Suprapubic skin (tissue), 4 donors: ENCODE measurements around the gene ETS1. TPM values are rescaled to one million over a fixed set of nuclear protein-coding genes. Genes with fewer than 3 reads are reported as not detected.
A peak's percentile ranks its signal among the peaks of the same experiment; 100 is the strongest.

ENCODE experiments used
- DNase-seq, 2 donors: peaks; one replicate each; pipeline ENCODE4 v3.0.0-alpha.2; 2019; ENCODE audit warnings: low spot score in 2 of 2
- H3K27ac ChIP-seq: fragments of 200-600 bp; sonication (generic); one replicate; pipeline ENCODE4 v1.5.1; 2019
- H3K27me3 ChIP-seq: fragments of 200-600 bp; sonication (generic); one replicate; pipeline ENCODE4 v1.5.1; 2019
- H3K36me3 ChIP-seq: fragments of 200-600 bp; sonication (generic); one replicate; pipeline ENCODE4 v1.5.1; 2019
- H3K4me1 ChIP-seq: fragments of 200-600 bp; sonication (generic); one replicate; pipeline ENCODE4 v1.5.1; 2019
- H3K4me3 ChIP-seq: fragments of 200-600 bp; sonication (generic); one replicate; pipeline ENCODE4 v1.5.1; 2019; ENCODE audit warnings: mild to moderate bottlenecking
- H3K9me3 ChIP-seq: fragments of 200-600 bp; sonication (generic); one replicate; pipeline ENCODE4 v1.5.1; 2019
- EP300 ChIP-seq: sonication (generic); formaldehyde crosslinking; IDR thresholded peaks from one replicate; pipeline ENCODE4 v1.6.1; 2017; ENCODE audit warnings: antibody characterized with exemption
- POLR2A ChIP-seq, 2 donors: fragments of 450-650 bp; IDR thresholded peaks; one replicate each; pipeline ENCODE4 v1.6.1; 2017; ENCODE audit warnings: antibody characterized with exemption in 2 of 2, mild to moderate bottlenecking in 2 of 2, moderate library complexity in 2 of 2
- POLR2AphosphoS5 ChIP-seq, 3 donors: sonication (generic); formaldehyde crosslinking; IDR thresholded peaks; one replicate each; pipeline ENCODE4 v1.6.1; 2017; ENCODE audit warnings: antibody characterized with exemption in 3 of 3
- WGBS: methylation state at CpG from one replicate; pipeline ENCODE4 v1.1.5; 2018; 5-methylcytosine and 5-hydroxymethylcytosine counted together
- total RNA-seq, 4 donors: library from RNA; depleted of rRNA; stranded (reverse); fragments of >200 nt; gene quantifications; one replicate each; pipeline ENCODE4 v1.1.0, GENCODE V29; 2016
- TF ChIP-seq, protein P1 (sequence below), 2 donors: fragments of 200-600 bp in 1 of 2; fragments of 450-650 bp in 1 of 2; sonication (generic) in 1 of 2; IDR thresholded peaks; one replicate each; pipeline ENCODE4 v1.5.1; 2016 to 2019; ENCODE audit warnings: antibody characterized with exemption in 2 of 2, mild to moderate bottlenecking in 1 of 2, moderate library complexity in 1 of 2

The ETS1 gene
- total RNA-seq, 4 donors from 2014 or later, result 21.7 to 42.6 (median 33.7) TPM

DNA sequence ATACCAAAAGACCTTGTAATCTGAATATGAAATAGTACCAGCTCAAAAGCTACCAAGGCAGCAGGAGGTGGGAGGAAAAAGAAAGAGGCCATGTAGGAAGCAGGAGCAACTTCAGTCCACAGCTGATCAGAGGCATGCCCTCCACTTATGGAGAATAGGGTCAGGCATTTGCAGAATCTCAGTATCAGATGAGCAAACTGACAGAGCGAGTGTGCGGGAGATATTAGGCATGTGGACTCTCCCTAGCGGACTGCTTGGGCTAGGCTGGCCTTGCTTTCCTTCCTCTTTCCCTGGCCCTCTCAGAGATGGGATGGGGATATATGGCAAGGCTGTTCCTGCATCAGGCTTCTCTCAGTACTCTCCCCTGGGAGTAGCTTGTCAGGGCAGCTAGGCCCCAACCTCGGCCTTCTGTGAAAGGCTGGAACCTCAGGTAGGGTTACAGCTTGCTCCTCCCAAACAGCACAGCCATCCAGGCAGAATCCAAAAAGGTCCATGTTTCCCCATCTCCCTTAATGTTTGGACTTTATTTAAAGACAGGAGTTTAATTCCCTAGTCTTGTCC is 37.0 kb downstream of the ETS1 start:
- H3K27ac ChIP-seq, result no peak overlapping the region
- 90% methylated on average over 4 of the region's 4 CpGs for WGBS
- no peaks in the 10 kb centered on the region for H3K27me3 ChIP-seq
- no peak for DNase-seq
- no peak for TF ChIP-seq POLR2A (IDR thresholded peaks at IDR 0.05)
- TF ChIP-seq, protein P1, sequence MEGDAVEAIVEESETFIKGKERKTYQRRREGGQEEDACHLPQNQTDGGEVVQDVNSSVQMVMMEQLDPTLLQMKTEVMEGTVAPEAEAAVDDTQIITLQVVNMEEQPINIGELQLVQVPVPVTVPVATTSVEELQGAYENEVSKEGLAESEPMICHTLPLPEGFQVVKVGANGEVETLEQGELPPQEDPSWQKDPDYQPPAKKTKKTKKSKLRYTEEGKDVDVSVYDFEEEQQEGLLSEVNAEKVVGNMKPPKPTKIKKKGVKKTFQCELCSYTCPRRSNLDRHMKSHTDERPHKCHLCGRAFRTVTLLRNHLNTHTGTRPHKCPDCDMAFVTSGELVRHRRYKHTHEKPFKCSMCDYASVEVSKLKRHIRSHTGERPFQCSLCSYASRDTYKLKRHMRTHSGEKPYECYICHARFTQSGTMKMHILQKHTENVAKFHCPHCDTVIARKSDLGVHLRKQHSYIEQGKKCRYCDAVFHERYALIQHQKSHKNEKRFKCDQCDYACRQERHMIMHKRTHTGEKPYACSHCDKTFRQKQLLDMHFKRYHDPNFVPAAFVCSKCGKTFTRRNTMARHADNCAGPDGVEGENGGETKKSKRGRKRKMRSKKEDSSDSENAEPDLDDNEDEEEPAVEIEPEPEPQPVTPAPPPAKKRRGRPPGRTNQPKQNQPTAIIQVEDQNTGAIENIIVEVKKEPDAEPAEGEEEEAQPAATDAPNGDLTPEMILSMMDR (IDR thresholded peaks at IDR 0.05), result no peak
- TF ChIP-seq EP300, result no peak
- TF ChIP-seq POLR2AphosphoS5 (IDR thresholded peaks at IDR 0.05), result no peak
- H3K4me3 ChIP-seq, result no peak overlapping the region
- no peaks in the 10 kb centered on the region for H3K9me3 ChIP-seq
- H3K36me3 ChIP-seq, result no peaks in the 10 kb centered on the region
- H3K4me1 ChIP-seq, result peaks cover 28% of the 10 kb centered on the region

DNA sequence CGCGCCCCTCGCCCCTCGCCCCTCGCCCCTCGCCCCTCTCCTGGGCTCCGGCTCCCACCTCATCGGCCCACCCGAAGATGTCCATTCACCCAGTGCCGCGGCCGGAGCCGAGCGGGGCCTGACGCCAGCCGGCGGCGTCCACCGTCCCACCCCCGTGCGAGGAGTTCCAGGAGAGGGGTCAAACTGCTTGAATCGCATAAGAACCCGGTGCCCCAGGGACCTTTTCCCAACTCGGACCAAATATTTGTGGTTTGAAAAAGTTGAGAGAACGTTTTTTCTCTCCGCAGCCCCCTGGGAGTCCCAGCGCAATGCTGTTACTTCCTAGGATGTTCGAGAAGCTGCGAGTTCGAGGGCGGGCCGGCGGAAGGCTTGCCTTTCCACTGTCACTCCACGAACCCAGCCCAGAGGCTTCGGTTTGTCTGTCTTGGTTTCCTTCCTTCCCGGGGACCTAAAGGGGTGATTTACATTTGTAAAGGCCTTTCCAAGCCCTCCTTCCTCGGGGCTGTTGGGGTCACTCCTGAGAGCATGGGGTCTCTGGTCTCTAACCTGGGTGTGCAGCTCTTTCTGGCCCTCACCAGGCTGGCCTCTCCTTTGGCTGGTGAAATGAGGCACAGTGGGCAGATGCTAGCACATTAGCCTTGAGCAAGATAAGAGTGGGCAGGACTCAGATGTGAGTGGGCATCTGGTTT is 38.0 kb downstream of the ETS1 start:
- Histone ChIP-seq H3K9me3 (no peaks in the 10 kb centered on the region), H3K36me3 (no peaks in the 10 kb centered on the region), H3K27me3 (no peaks in the 10 kb centered on the region), H3K4me3 (peak overlapping the region; percentile 49), H3K4me1 (peaks cover 32% of the 10 kb centered on the region), H3K27ac (peak overlapping the region; percentile 63)
- TF ChIP-seq, protein P1 (IDR thresholded peaks at IDR 0.05), result no peak
- TF ChIP-seq EP300 (no peak), POLR2A (IDR thresholded peaks at IDR 0.05) (no peak), POLR2AphosphoS5 (IDR thresholded peaks at IDR 0.05) (no peak)
- no peak for DNase-seq
- 44% methylated on average over 34 of the region's 37 CpGs for WGBS

DNA sequence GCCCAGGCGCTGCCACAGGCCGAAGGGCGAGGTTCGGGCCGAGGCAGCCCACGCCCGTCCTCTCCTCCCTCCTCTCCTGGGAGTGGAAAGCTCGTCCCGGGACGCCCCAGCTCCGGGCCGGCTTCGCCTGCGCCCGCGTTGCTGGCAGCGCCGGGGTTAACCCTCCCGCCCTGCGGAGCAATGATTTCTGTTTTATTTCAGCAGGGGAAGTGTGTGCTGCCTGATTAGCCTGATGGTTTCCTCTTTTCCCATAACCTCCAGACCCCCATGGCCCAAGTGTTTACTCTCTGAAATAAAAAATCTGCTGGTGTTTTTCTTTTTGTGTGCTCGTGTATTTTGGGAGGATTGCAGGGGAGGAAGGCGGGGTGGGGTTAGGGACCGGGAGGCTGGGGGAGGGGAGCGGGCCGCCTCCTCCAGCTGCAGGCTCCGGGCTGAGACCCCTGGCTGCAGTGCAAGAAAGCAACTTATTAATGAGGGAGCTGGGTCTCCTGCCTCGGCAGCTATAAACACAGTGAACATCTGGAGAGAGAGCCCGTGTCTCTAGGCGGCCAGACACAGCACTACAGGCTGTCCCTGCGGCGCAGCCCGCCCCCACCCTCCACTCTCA is 38.6 kb downstream of the ETS1 start:
- TF ChIP-seq, protein P1 (IDR thresholded peaks at IDR 0.05), result no peak
- TF ChIP-seq POLR2AphosphoS5 (IDR thresholded peaks at IDR 0.05) (peak in 1 of 3 donors; percentile 43), EP300 (no peak), POLR2A (IDR thresholded peaks at IDR 0.05) (no peak)
- Histone ChIP-seq H3K4me3 (peak overlapping the region; percentile 49), H3K4me1 (peaks cover 34% of the 10 kb centered on the region), H3K36me3 (no peaks in the 10 kb centered on the region), H3K27me3 (no peaks in the 10 kb centered on the region), H3K27ac (peak overlapping the region; percentile 63), H3K9me3 (no peaks in the 10 kb centered on the region)
- DNase-seq, result peak; percentile 74 to 84
- WGBS, result 0% methylated on average over 24 of the region's 32 CpGs

DNA sequence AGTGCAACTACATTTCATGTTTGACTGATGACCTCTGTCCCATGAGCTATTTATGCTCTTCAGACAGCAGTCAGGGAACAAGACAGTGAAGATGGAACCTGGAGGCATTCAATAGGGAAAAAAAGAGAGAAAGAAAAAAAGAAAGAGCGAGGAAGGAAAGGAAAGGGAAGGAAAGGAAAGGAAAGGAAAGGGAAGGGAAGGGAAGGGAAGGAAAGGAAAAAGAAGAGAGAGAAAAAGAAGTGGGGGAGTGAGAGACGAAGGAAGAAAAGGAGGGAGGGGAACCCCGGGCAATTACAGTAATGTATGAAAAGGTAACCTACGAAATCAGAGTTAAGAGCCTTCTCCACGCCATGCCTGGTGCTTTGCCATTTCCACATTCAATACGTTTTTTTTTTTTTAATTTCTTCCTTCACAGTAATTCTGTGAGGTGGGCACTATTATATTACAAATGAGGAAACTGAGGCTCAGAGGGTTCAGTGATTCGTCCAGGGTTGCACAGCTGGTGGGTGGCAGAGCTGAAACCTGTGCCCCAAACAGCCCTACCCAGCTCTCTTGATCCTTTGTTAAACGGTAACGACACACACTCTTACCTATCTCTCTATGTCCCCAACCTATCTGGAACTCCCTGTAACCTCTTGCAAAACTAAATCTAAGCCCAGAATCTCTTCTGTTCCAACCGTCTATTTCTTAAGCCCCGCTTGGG is 39.3 kb downstream of the ETS1 start:
- H3K4me1 ChIP-seq, result peaks cover 31% of the 10 kb centered on the region
- TF ChIP-seq EP300 (no peak), POLR2A (IDR thresholded peaks at IDR 0.05) (no peak), POLR2AphosphoS5 (IDR thresholded peaks at IDR 0.05) (no peak)
- TF ChIP-seq, protein P1 (IDR thresholded peaks at IDR 0.05), result no peak
- no peaks in the 10 kb centered on the region for H3K36me3 ChIP-seq
- H3K27me3 ChIP-seq, result no peaks in the 10 kb centered on the region
- no peak for DNase-seq
- H3K4me3 ChIP-seq, result peak overlapping the region; percentile 49
- no peaks in the 10 kb centered on the region for H3K9me3 ChIP-seq
- peak overlapping the region; percentile 63 for H3K27ac ChIP-seq
- 49% methylated on average over 11 of the region's 11 CpGs for WGBS

DNA sequence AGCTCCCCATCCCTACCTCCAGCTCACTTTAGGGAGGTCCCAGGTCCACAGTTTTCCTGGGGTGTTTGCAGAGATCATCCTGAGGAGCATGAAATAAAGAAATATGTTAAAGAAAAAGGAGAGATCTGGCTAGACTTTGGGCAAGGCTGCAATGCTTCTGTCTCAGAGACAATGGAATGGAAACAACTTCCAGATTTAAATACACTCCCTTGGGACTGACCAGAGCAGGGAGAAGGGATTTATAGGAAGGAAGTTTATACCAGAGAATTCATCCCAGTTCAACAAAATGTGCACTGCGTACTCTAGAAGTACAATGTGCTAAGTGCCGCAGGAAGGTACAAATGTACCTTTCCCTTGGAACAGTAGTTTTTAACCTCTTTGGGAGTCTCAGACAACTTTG is 40.4 kb downstream of the ETS1 start:
- H3K27me3 ChIP-seq, result no peaks in the 10 kb centered on the region
- DNase-seq, result no peak
- no peak overlapping the region for H3K27ac ChIP-seq
- WGBS, result 79% methylated on average over 2 of the region's 2 CpGs
- H3K9me3 ChIP-seq, result no peaks in the 10 kb centered on the region
- TF ChIP-seq, protein P1 (IDR thresholded peaks at IDR 0.05), result no peak
- TF ChIP-seq POLR2A (IDR thresholded peaks at IDR 0.05) (no peak), EP300 (no peak), POLR2AphosphoS5 (IDR thresholded peaks at IDR 0.05) (no peak)
- H3K4me1 ChIP-seq, result peaks cover 29% of the 10 kb centered on the region
- no peaks in the 10 kb centered on the region for H3K36me3 ChIP-seq
- no peak overlapping the region for H3K4me3 ChIP-seq
